ENCODE measurements around the gene JPH2.

JPH2 gene

GRCh38 chr20:44079291-44079690 is 107.7 kb downstream of the JPH2 start:
- DNase-seq: no peak
- H3K27me3 ChIP-seq (ENCODE audit: insufficient read depth, low read length): no peaks in the 10 kb centered on the region

DNA sequence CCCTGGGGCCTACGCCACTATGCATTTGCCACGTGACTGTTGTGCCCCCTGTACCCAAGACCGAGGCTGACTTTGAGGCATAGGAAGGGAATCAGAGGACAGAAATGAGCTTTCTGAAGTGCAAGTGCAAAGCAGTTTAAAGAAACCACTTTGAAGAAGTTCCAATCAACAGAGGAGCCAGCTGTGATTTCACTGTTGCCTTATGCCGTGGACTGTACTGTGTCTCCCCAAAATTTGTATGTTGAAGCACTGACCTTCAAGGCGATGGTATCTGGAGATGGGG is 111.1 kb downstream of the JPH2 start:
- Histone ChIP-seq H3K4me1 (ENCODE audit: control insufficient read depth in 1 of 2, insufficient read depth in 2 of 2, low read length in 2 of 2) (no peaks in the 10 kb centered on the region), H3K4me3 (ENCODE audit: low read depth, low read length) (no peak overlapping the region), H3K18ac (ENCODE audit: low read length) (no peak overlapping the region), H3K23ac (ENCODE audit: low read length) (no peak overlapping the region), H4K91ac (ENCODE audit: low read depth, low read length) (no peak overlapping the region), H3K27ac (ENCODE audit: low read depth, low read length) (no peak overlapping the region), H3K9ac (ENCODE audit: low read length) (no peak overlapping the region), H3K4ac (ENCODE audit: low read depth, low read length) (no peak overlapping the region), H3K79me1 (ENCODE audit: low read length) (no peaks in the 10 kb centered on the region), H2AK5ac (ENCODE audit: low read length) (no peak overlapping the region), H2BK5ac (ENCODE audit: low read depth, low read length, poor library complexity) (no peak overlapping the region), H4K12ac (ENCODE audit: low read depth, low read length) (no peak overlapping the region), H3K79me2 (ENCODE audit: control insufficient read depth, insufficient read depth, low read length, poor library complexity) (no peaks in the 10 kb centered on the region), H2BK120ac (ENCODE audit: insufficient read depth, low read length, poor library complexity) (no peak overlapping the region), H4K8ac (ENCODE audit: low read depth, low read length) (no peak overlapping the region), H3K4me2 (ENCODE audit: low read length) (no peak overlapping the region), H3K27me3 (ENCODE audit: insufficient read depth, low read length) (no peaks in the 10 kb centered on the region), H3K14ac (ENCODE audit: low read length) (no peak overlapping the region), H3K9me3 (ENCODE audit: insufficient read depth, low read depth, low read length) (peaks cover 2% of the 10 kb centered on the region), H2AFZ (ENCODE audit: insufficient read depth, low read length, poor library complexity) (no peak overlapping the region), H2BK12ac (ENCODE audit: low read length) (no peak overlapping the region), H3K36me3 (ENCODE audit: control insufficient read depth in 1 of 2, insufficient read depth in 2 of 2, low read length in 2 of 2) (no peaks in the 10 kb centered on the region)
- no peak for DNase-seq
- WGBS (ENCODE audit: extremely low coverage, insufficient coverage, insufficient read length): no CpG with 5 or more reads among the region's 5 CpGs

More at GRCh38 chr20:44079291-44079690, 107.7 kb downstream of the JPH2 start:
- peaks cover 2% of the 10 kb centered on the region for H3K79me1 ChIP-seq (ENCODE audit: low read length)
- H2AFZ ChIP-seq (ENCODE audit: insufficient read depth, low read length, poor library complexity): no peak overlapping the region
- no peak overlapping the region for H3K4ac ChIP-seq (ENCODE audit: low read depth, low read length)
- H3K79me2 ChIP-seq (ENCODE audit: control insufficient read depth, insufficient read depth, low read length, poor library complexity): no peaks in the 10 kb centered on the region
- H2BK5ac ChIP-seq (ENCODE audit: low read depth, low read length, poor library complexity): no peak overlapping the region
- no peak overlapping the region for H3K23ac ChIP-seq (ENCODE audit: low read length)
- no peak overlapping the region for H2AK5ac ChIP-seq (ENCODE audit: low read length)
- no peaks in the 10 kb centered on the region for H3K36me3 ChIP-seq (ENCODE audit: control insufficient read depth in 1 of 2, insufficient read depth in 2 of 2, low read length in 2 of 2)
- peaks cover 3 to 5% of the 10 kb centered on the region in 2 experiments for H3K4me1 ChIP-seq (ENCODE audit: control insufficient read depth in 1 of 2, insufficient read depth in 2 of 2, low read length in 2 of 2)
- H3K9me3 ChIP-seq (ENCODE audit: insufficient read depth, low read depth, low read length): peaks cover 2% of the 10 kb centered on the region
- no peak overlapping the region for H2BK120ac ChIP-seq (ENCODE audit: insufficient read depth, low read length, poor library complexity)
- H2BK12ac ChIP-seq (ENCODE audit: low read length): no peak overlapping the region
- no peak overlapping the region for H3K4me3 ChIP-seq (ENCODE audit: low read depth, low read length)
- no peak overlapping the region for H3K14ac ChIP-seq (ENCODE audit: low read length)
- WGBS (ENCODE audit: extremely low coverage, insufficient coverage, insufficient read length): no CpG with 5 or more reads among the region's 10 CpGs
- no peak overlapping the region for H4K12ac ChIP-seq (ENCODE audit: low read depth, low read length)
- H3K4me2 ChIP-seq (ENCODE audit: low read length): no peak overlapping the region
- H4K91ac ChIP-seq (ENCODE audit: low read depth, low read length): no peak overlapping the region
- H4K8ac ChIP-seq (ENCODE audit: low read depth, low read length): no peak overlapping the region
- H3K27ac ChIP-seq (ENCODE audit: low read depth, low read length): no peak overlapping the region
- H3K9ac ChIP-seq (ENCODE audit: low read length): no peak overlapping the region
- H3K18ac ChIP-seq (ENCODE audit: low read length): no peak overlapping the region

GRCh38 chr20:44075191-44075949 is 111.6 kb downstream of the JPH2 start:
- H4K8ac ChIP-seq (ENCODE audit: low read depth, low read length): no peak overlapping the region
- no peak overlapping the region for H3K18ac ChIP-seq (ENCODE audit: low read length)
- no peak overlapping the region for H3K9ac ChIP-seq (ENCODE audit: low read length)
- H2BK120ac ChIP-seq (ENCODE audit: insufficient read depth, low read length, poor library complexity): no peak overlapping the region
- H3K14ac ChIP-seq (ENCODE audit: low read length): no peak overlapping the region
- H4K12ac ChIP-seq (ENCODE audit: low read depth, low read length): no peak overlapping the region
- no peak overlapping the region for H3K4ac ChIP-seq (ENCODE audit: low read depth, low read length)
- H3K27me3 ChIP-seq (ENCODE audit: insufficient read depth, low read length): no peaks in the 10 kb centered on the region
- no peak for DNase-seq
- no peak overlapping the region for H2AFZ ChIP-seq (ENCODE audit: insufficient read depth, low read length, poor library complexity)
- H3K4me1 ChIP-seq (ENCODE audit: control insufficient read depth in 1 of 2, insufficient read depth in 2 of 2, low read length in 2 of 2): no peaks in the 10 kb centered on the region
- H3K4me3 ChIP-seq (ENCODE audit: low read depth, low read length): no peak overlapping the region
- H3K9me3 ChIP-seq (ENCODE audit: insufficient read depth, low read depth, low read length): peaks cover 2% of the 10 kb centered on the region
- no peak overlapping the region for H3K4me2 ChIP-seq (ENCODE audit: low read length)
- H4K91ac ChIP-seq (ENCODE audit: low read depth, low read length): no peak overlapping the region
- H2BK5ac ChIP-seq (ENCODE audit: low read depth, low read length, poor library complexity): no peak overlapping the region
- no peaks in the 10 kb centered on the region for H3K79me1 ChIP-seq (ENCODE audit: low read length)
- no peak overlapping the region for H2AK5ac ChIP-seq (ENCODE audit: low read length)
- H3K36me3 ChIP-seq (ENCODE audit: control insufficient read depth in 1 of 2, insufficient read depth in 2 of 2, low read length in 2 of 2): no peaks in the 10 kb centered on the region
- H3K27ac ChIP-seq (ENCODE audit: low read depth, low read length): no peak overlapping the region
- no peaks in the 10 kb centered on the region for H3K79me2 ChIP-seq (ENCODE audit: control insufficient read depth, insufficient read depth, low read length, poor library complexity)
- no peak overlapping the region for H3K23ac ChIP-seq (ENCODE audit: low read length)
- no peak overlapping the region for H2BK12ac ChIP-seq (ENCODE audit: low read length)
- WGBS (ENCODE audit: extremely low coverage, insufficient coverage, insufficient read length): no CpG with 5 or more reads among the region's 23 CpGs

- no peak for DNase-seq
- H2BK120ac ChIP-seq (ENCODE audit: insufficient read depth, low read length, poor library complexity): no peak overlapping the region
These were observed 112.5 kb downstream of the JPH2 start for GRCh38 chr20:44074252-44075151.

More at GRCh38 chr20:44074252-44075151, 112.5 kb downstream of the JPH2 start:
- H3K9me3 ChIP-seq (ENCODE audit: insufficient read depth, low read depth, low read length): peaks cover 2% of the 10 kb centered on the region
- H3K27ac ChIP-seq (ENCODE audit: low read depth, low read length): no peak overlapping the region
- H4K91ac ChIP-seq (ENCODE audit: low read depth, low read length): no peak overlapping the region
- no peak overlapping the region for H3K4me3 ChIP-seq (ENCODE audit: low read depth, low read length)
- no peaks in the 10 kb centered on the region for H3K79me2 ChIP-seq (ENCODE audit: control insufficient read depth, insufficient read depth, low read length, poor library complexity)
- no peak overlapping the region for H2BK12ac ChIP-seq (ENCODE audit: low read length)
- no peak overlapping the region for H2BK5ac ChIP-seq (ENCODE audit: low read depth, low read length, poor library complexity)
- no peak overlapping the region for H3K23ac ChIP-seq (ENCODE audit: low read length)
- no peaks in the 10 kb centered on the region for H3K4me1 ChIP-seq (ENCODE audit: control insufficient read depth in 1 of 2, insufficient read depth in 2 of 2, low read length in 2 of 2)
- no peaks in the 10 kb centered on the region for H3K36me3 ChIP-seq (ENCODE audit: control insufficient read depth in 1 of 2, insufficient read depth in 2 of 2, low read length in 2 of 2)
- no peak overlapping the region for H3K9ac ChIP-seq (ENCODE audit: low read length)
- H3K4me2 ChIP-seq (ENCODE audit: low read length): no peak overlapping the region
- H3K18ac ChIP-seq (ENCODE audit: low read length): no peak overlapping the region
- H4K12ac ChIP-seq (ENCODE audit: low read depth, low read length): no peak overlapping the region
- H3K27me3 ChIP-seq (ENCODE audit: insufficient read depth, low read length): no peaks in the 10 kb centered on the region
- no peak overlapping the region for H2AK5ac ChIP-seq (ENCODE audit: low read length)
- no peak overlapping the region for H4K8ac ChIP-seq (ENCODE audit: low read depth, low read length)
- no CpG with 5 or more reads among the region's 12 CpGs for WGBS (ENCODE audit: extremely low coverage, insufficient coverage, insufficient read length)
- H3K4ac ChIP-seq (ENCODE audit: low read depth, low read length): no peak overlapping the region
- no peak overlapping the region for H2AFZ ChIP-seq (ENCODE audit: insufficient read depth, low read length, poor library complexity)
- no peak overlapping the region for H3K14ac ChIP-seq (ENCODE audit: low read length)
- no peaks in the 10 kb centered on the region for H3K79me1 ChIP-seq (ENCODE audit: low read length)

Data from trophoblast cell (in vitro differentiated cells and primary cell).